Measurements from ENCODE around the gene RHOA.
A peak's percentile ranks its signal among the peaks of the same experiment; 100 is the strongest.
"Not testable (repeated sequence)": the region's sequence is repeated elsewhere in the genome, so short reads cannot be mapped to it uniquely, and the experiment has no call there.

RHOA gene

GRCh38 chr3:49413338-49413734 lies 1.6 kb upstream of the RHOA start:
- Histone ChIP-seq H3K36me3 (ENCODE audit: control insufficient read depth in 5 of 5, insufficient read depth in 5 of 5, low read length in 5 of 5) (peaks cover 0 to 33% (median 20%) of the 10 kb centered on the region in 5 donors), H3K27me3 (ENCODE audit: control insufficient read depth in 5 of 5, insufficient read depth in 4 of 5, low read length in 5 of 5) (no peaks in the 10 kb centered on the region), H3K27ac (ENCODE audit: low read depth, low read length) (peak overlapping the region; percentile 97), H3K9ac (ENCODE audit: low read length in 5 of 5) (peak overlapping the region in 4 of 5 donors; percentile 45 to 99 (median 80)), H3K4me3 (ENCODE audit: low read depth in 1 of 5, low read length in 5 of 5) (peak overlapping the region; percentile 84 to 96 (median 94)), H3K4me1 (ENCODE audit: control insufficient read depth in 5 of 5, insufficient read depth in 5 of 5, low read length in 5 of 5) (peaks cover 15 to 65% (median 58%) of the 10 kb centered on the region in 5 donors), H3K9me3 (ENCODE audit: control insufficient read depth in 5 of 5, low read length in 5 of 5) (no peaks in the 10 kb centered on the region)

GRCh38 chr3:49412632-49413337 lies 1.0 kb upstream of the RHOA start:
- H3K4me1 ChIP-seq (ENCODE audit: control insufficient read depth in 5 of 5, insufficient read depth in 5 of 5, low read length in 5 of 5): peaks cover 15 to 70% (median 63%) of the 10 kb centered on the region in 5 donors

GRCh38 chr3:49411535-49411967 lies 225 bp downstream of the RHOA start:
- H3K9ac ChIP-seq (ENCODE audit: low read length in 5 of 5): peak overlapping the region; percentile 83 to 97 (median 96)
- H3K27ac ChIP-seq (ENCODE audit: low read depth, low read length): peak overlapping the region; percentile 91
- peaks cover 0 to 18% (median 11%) of the 10 kb centered on the region in 5 donors for H3K36me3 ChIP-seq (ENCODE audit: control insufficient read depth in 5 of 5, insufficient read depth in 5 of 5, low read length in 5 of 5)
- H3K9me3 ChIP-seq (ENCODE audit: control insufficient read depth in 5 of 5, low read length in 5 of 5): no peaks in the 10 kb centered on the region
- H3K4me3 ChIP-seq (ENCODE audit: low read depth in 1 of 5, low read length in 5 of 5): peak overlapping the region in 4 of 5 donors; percentile 85 to 97 (median 95)
- no peaks in the 10 kb centered on the region for H3K27me3 ChIP-seq (ENCODE audit: control insufficient read depth in 5 of 5, insufficient read depth in 4 of 5, low read length in 5 of 5)
- H3K4me1 ChIP-seq (ENCODE audit: control insufficient read depth in 5 of 5, insufficient read depth in 5 of 5, low read length in 5 of 5): peaks cover 15 to 72% (median 69%) of the 10 kb centered on the region in 5 donors

More at GRCh38 chr3:49412632-49413337, 1.0 kb upstream of the RHOA start:
- Histone ChIP-seq H3K9me3 (ENCODE audit: control insufficient read depth in 5 of 5, low read length in 5 of 5) (no peaks in the 10 kb centered on the region), H3K27ac (ENCODE audit: low read depth, low read length) (peak overlapping the region; percentile 97), H3K36me3 (ENCODE audit: control insufficient read depth in 5 of 5, insufficient read depth in 5 of 5, low read length in 5 of 5) (peaks cover 0 to 31% (median 20%) of the 10 kb centered on the region in 5 donors), H3K27me3 (ENCODE audit: control insufficient read depth in 5 of 5, insufficient read depth in 4 of 5, low read length in 5 of 5) (no peaks in the 10 kb centered on the region), H3K4me3 (ENCODE audit: low read depth in 1 of 5, low read length in 5 of 5) (peak overlapping the region; percentile 84 to 96 (median 94)), H3K9ac (ENCODE audit: low read length in 5 of 5) (peak overlapping the region; percentile 85 to 99 (median 93))

GRCh38 chr3:49410846-49411534 lies 786 bp downstream of the RHOA start:
- Histone ChIP-seq H3K36me3 (ENCODE audit: control insufficient read depth in 5 of 5, insufficient read depth in 5 of 5, low read length in 5 of 5) (peaks cover 0 to 13% (median 10%) of the 10 kb centered on the region in 5 donors), H3K4me3 (ENCODE audit: low read depth in 1 of 5, low read length in 5 of 5) (peak overlapping the region; percentile 85 to 97 (median 94)), H3K9ac (ENCODE audit: low read length in 5 of 5) (peak overlapping the region; percentile 83 to 97 (median 96)), H3K27ac (ENCODE audit: low read depth, low read length) (peak overlapping the region; percentile 91), H3K27me3 (ENCODE audit: control insufficient read depth in 5 of 5, insufficient read depth in 4 of 5, low read length in 5 of 5) (no peaks in the 10 kb centered on the region), H3K4me1 (ENCODE audit: control insufficient read depth in 5 of 5, insufficient read depth in 5 of 5, low read length in 5 of 5) (peaks cover 11 to 72% (median 69%) of the 10 kb centered on the region in 5 donors), H3K9me3 (ENCODE audit: control insufficient read depth in 5 of 5, low read length in 5 of 5) (no peaks in the 10 kb centered on the region)

- no peaks in the 10 kb centered on the region for H3K9me3 ChIP-seq (ENCODE audit: control insufficient read depth in 5 of 5, low read length in 5 of 5)
- peaks cover 0 to 6% (median 5%) of the 10 kb centered on the region in 5 donors for H3K36me3 ChIP-seq (ENCODE audit: control insufficient read depth in 5 of 5, insufficient read depth in 5 of 5, low read length in 5 of 5)
- H3K27me3 ChIP-seq (ENCODE audit: control insufficient read depth in 5 of 5, insufficient read depth in 4 of 5, low read length in 5 of 5): no peaks in the 10 kb centered on the region
- H3K9ac ChIP-seq (ENCODE audit: low read length in 5 of 5): peak overlapping the region; percentile 83 to 97 (median 96)
- peak overlapping the region; percentile 91 for H3K27ac ChIP-seq (ENCODE audit: low read depth, low read length)
- peaks cover 11 to 71% (median 70%) of the 10 kb centered on the region in 5 donors for H3K4me1 ChIP-seq (ENCODE audit: control insufficient read depth in 5 of 5, insufficient read depth in 5 of 5, low read length in 5 of 5)
- peak overlapping the region; percentile 85 to 97 (median 94) for H3K4me3 ChIP-seq (ENCODE audit: low read depth in 1 of 5, low read length in 5 of 5)
Observed at GRCh38 chr3:49410066-49410845, 1.5 kb downstream of the RHOA start.

GRCh38 chr3:49406571-49407565 lies 4.9 kb downstream of the RHOA start:
- Histone ChIP-seq H3K4me3 (ENCODE audit: low read depth in 1 of 5, low read length in 5 of 5) (no peak overlapping the region), H3K27me3 (ENCODE audit: control insufficient read depth in 5 of 5, insufficient read depth in 4 of 5, low read length in 5 of 5) (no peaks in the 10 kb centered on the region), H3K27ac (ENCODE audit: low read depth, low read length) (peak overlapping the region; percentile 67), H3K4me1 (ENCODE audit: control insufficient read depth in 5 of 5, insufficient read depth in 5 of 5, low read length in 5 of 5) (peaks cover 3 to 64% (median 56%) of the 10 kb centered on the region in 5 donors), H3K9ac (ENCODE audit: low read length in 5 of 5) (peak overlapping the region in 2 of 5 donors; percentile 1 to 59), H3K9me3 (ENCODE audit: control insufficient read depth in 5 of 5, low read length in 5 of 5) (no peaks in the 10 kb centered on the region), H3K36me3 (ENCODE audit: control insufficient read depth in 5 of 5, insufficient read depth in 5 of 5, low read length in 5 of 5) (peaks cover 0 to 4% (median 0%) of the 10 kb centered on the region in 5 donors)

GRCh38 chr3:49405570-49405969 lies 6.2 kb downstream of the RHOA start:
- Histone ChIP-seq H3K4me3 (ENCODE audit: low read depth in 1 of 5, low read length in 5 of 5) (peak overlapping the region in 1 of 5 donors; percentile 11), H3K4me1 (ENCODE audit: control insufficient read depth in 5 of 5, insufficient read depth in 5 of 5, low read length in 5 of 5) (peaks cover 3 to 70% (median 59%) of the 10 kb centered on the region in 5 donors), H3K27ac (ENCODE audit: low read depth, low read length) (peak overlapping the region; percentile 67)
- not testable (repeated sequence) for H3K9ac ChIP-seq (ENCODE audit: low read length in 5 of 5); H3K9me3 ChIP-seq (ENCODE audit: control insufficient read depth in 5 of 5, low read length in 5 of 5); H3K36me3 ChIP-seq (ENCODE audit: control insufficient read depth in 5 of 5, insufficient read depth in 5 of 5, low read length in 5 of 5); H3K27me3 ChIP-seq (ENCODE audit: control insufficient read depth in 5 of 5, insufficient read depth in 4 of 5, low read length in 5 of 5)

- Histone ChIP-seq H3K27ac (ENCODE audit: low read depth, low read length) (no peak overlapping the region), H3K4me1 (ENCODE audit: control insufficient read depth in 5 of 5, insufficient read depth in 5 of 5, low read length in 5 of 5) (peaks cover 0 to 64% (median 54%) of the 10 kb centered on the region in 5 donors), H3K27me3 (ENCODE audit: control insufficient read depth in 5 of 5, insufficient read depth in 4 of 5, low read length in 5 of 5) (no peaks in the 10 kb centered on the region), H3K9ac (ENCODE audit: low read length in 5 of 5) (no peak overlapping the region), H3K36me3 (ENCODE audit: control insufficient read depth in 5 of 5, insufficient read depth in 5 of 5, low read length in 5 of 5) (peaks cover 0 to 6% (median 2%) of the 10 kb centered on the region in 5 donors), H3K9me3 (ENCODE audit: control insufficient read depth in 5 of 5, low read length in 5 of 5) (no peaks in the 10 kb centered on the region), H3K4me3 (ENCODE audit: low read depth in 1 of 5, low read length in 5 of 5) (no peak overlapping the region)
Observed at GRCh38 chr3:49403891-49404290, 7.9 kb downstream of the RHOA start.

- H3K9ac ChIP-seq (ENCODE audit: low read length in 5 of 5): no peak overlapping the region
- no peak overlapping the region for H3K4me3 ChIP-seq (ENCODE audit: low read depth in 1 of 5, low read length in 5 of 5)
- no peak overlapping the region for H3K27ac ChIP-seq (ENCODE audit: low read depth, low read length)
- peaks cover 5 to 63% (median 53%) of the 10 kb centered on the region in 5 donors for H3K4me1 ChIP-seq (ENCODE audit: control insufficient read depth in 5 of 5, insufficient read depth in 5 of 5, low read length in 5 of 5)
- H3K9me3 ChIP-seq (ENCODE audit: control insufficient read depth in 5 of 5, low read length in 5 of 5): no peaks in the 10 kb centered on the region
- peaks cover 0 to 6% (median 2%) of the 10 kb centered on the region in 5 donors for H3K36me3 ChIP-seq (ENCODE audit: control insufficient read depth in 5 of 5, insufficient read depth in 5 of 5, low read length in 5 of 5)
- no peaks in the 10 kb centered on the region for H3K27me3 ChIP-seq (ENCODE audit: control insufficient read depth in 5 of 5, insufficient read depth in 4 of 5, low read length in 5 of 5)
Observed at GRCh38 chr3:49401766-49402165, 10.0 kb downstream of the RHOA start.

Measured in subcutaneous abdominal adipose tissue (tissue), 5 donors.